GM12801 (cell line): ENCODE measurements around the gene DHRS3.

ENCODE experiments used
- TF ChIP-seq, protein P1 (sequence below): IDR thresholded peaks from one replicate; pipeline ENCODE4 v1.5.1; 2011; ENCODE audit warnings: control low read depth; ENCODE audit not compliant: insufficient read length; ENCODE audit errors: extremely low read depth

DHRS3 gene

DNA sequence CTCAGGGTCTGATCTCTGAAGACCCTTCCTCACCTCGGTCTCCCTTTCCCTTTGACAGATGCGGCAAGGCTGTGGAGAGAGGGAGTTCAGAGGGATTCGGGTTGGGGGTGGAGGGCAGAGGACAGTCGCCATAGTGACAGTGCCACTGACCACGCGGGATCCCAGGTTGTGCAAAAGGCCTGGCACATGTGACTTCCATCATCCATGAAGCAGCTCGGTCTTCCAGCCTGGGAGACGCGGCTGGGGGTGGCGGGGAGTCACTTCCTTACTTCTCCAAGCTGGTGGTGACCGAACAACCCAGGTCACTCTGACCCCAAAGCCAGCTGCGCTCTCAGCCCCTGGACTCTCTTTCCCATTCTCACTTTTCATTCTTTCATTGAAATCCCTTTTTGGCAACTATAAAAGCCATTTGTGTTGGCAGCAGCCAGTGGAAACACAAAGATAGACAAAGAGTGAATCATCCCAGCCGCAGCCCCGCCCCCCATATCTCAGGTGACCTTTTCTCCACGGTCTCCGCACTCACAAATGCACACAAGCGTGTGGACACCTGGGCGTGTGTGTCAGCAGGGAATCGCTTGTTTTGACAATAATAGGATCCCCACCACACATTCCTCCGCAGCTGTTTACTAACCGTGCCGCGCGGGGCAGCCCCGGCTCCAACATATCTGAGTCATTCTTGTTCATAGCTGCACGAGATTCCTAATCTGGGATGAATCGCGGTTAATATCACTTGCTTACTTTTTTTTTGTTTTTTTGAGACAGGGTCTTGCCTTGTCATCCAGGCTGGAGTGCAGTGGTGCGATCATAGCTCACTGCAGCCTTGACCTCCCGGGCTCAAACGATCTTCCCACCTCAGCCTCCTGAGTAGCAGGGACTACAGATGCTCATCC, 68.3 kb downstream of the DHRS3 start:
- TF ChIP-seq, protein P1, sequence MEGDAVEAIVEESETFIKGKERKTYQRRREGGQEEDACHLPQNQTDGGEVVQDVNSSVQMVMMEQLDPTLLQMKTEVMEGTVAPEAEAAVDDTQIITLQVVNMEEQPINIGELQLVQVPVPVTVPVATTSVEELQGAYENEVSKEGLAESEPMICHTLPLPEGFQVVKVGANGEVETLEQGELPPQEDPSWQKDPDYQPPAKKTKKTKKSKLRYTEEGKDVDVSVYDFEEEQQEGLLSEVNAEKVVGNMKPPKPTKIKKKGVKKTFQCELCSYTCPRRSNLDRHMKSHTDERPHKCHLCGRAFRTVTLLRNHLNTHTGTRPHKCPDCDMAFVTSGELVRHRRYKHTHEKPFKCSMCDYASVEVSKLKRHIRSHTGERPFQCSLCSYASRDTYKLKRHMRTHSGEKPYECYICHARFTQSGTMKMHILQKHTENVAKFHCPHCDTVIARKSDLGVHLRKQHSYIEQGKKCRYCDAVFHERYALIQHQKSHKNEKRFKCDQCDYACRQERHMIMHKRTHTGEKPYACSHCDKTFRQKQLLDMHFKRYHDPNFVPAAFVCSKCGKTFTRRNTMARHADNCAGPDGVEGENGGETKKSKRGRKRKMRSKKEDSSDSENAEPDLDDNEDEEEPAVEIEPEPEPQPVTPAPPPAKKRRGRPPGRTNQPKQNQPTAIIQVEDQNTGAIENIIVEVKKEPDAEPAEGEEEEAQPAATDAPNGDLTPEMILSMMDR = no peak

GRCh38 chr1:12548973-12549459, 69.0 kb downstream of the DHRS3 start:
- TF ChIP-seq, protein P1 = no peak

DNA sequence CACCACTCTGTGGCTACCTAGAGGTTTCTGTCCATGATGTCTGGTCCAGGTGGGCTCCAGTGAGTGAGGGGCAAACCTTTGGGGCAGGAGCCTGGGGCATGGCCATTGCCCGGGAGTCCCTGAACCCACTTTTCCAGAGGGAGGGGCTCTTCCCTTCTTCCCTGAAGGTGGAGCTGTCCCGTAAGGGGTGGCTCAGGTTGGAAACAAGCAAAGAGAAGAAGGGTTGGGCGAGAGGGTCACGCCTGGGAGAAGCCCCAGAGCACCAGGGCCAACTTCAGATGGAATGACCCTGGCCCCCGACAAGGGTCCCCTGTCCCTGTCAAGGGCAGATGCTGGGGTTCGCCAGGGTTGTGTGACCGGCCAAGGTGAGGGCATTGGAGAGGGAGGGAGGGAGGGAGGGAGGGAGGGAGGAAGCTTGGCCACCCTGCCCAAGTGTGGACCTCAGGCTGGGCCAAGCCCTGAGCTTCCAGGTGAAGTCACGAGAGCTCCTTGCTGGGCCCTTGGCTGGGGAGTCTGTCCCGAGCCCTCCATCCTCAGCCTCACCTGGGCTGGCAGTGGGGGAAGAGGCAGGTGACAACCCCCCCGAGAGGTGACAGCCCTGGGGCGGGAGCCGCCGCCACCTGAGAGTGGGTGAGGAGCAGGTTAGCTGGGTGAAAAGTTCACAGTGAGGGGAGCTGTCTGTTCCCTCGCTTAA, 69.6 kb downstream of the DHRS3 start:
- TF ChIP-seq, protein P1 = no peak

- TF ChIP-seq, protein P1 = no peak
Measured at GRCh38 chr1:12547586-12548225, 70.3 kb downstream of the DHRS3 start.

DNA sequence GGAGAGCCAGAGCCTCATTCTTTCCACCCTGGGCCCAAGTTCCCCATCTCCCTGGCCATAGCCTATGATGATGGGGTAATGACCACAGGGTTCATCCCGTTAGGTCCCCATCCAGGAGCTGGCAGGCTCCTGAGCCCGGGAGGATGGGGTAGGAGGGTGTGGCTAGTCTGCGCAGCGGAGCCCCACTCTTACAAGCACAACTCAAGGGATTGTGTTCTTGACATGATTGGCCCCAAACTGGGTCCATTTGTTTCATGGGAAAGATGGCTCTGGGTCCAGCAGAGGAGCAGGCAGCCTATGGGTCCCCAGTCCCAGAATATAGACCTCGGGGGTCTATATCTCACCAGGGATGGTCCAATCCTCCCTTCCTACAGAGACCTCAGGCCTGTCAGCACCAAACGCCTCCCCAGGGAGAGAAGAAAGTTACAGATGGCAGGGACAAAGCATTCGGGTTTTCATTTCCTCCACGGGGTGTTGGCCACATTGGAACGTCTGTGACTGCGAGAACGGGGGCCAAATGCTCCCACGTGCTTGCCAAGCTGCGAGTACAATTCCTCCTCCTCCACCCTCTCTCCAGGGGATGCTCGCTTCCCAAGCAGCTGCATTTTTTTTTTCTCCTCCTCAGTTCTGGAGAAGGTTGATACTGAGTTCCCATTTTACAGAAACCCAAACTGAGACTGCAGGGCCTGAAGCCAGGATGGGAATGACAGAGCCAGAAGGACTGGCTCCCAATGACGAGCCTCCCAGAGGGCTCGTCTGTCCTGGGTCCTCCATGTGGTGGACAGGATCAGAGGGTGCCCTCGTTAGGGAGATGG, 71.0 kb downstream of the DHRS3 start:
- TF ChIP-seq, protein P1 = no peak

- TF ChIP-seq, protein P1 = no peak
Measured at GRCh38 chr1:12544992-12545391, 73.0 kb downstream of the DHRS3 start.
